HEK293 (cell line): ENCODE measurements around the gene EFCAB8.

Experiments
- CTCF ChIA-PET: fragments of 350-600 bp; formaldehyde crosslinking; extraction: SDS; loops from one replicate; lab custom pipeline; 2021; ENCODE audit warnings: antibody characterized with exemption; lab: Yijun Ruan, JAX
- POLR2A ChIA-PET: fragments of 300-600 bp; formaldehyde crosslinking; extraction: SDS; loops from one replicate; lab custom pipeline; 2020; ENCODE audit warnings: antibody characterized with exemption, inconsistent platforms; lab: Yijun Ruan, JAX
- H3K27ac ChIP-seq: fragments of 200-500 bp; sonication (Bioruptor generic); 2 replicates; pipeline ENCODE4 v1.5.1; 2014; ENCODE audit warnings: low read depth, low read length, control low read depth, inconsistent platforms; ENCODE audit errors: extremely low read depth
- H3K36me3 ChIP-seq, 2 experiments: fragments of 200-500 bp in 1 of 2; sonication (Bioruptor generic) in 1 of 2; 1 replicate in 1 of 2; 2 replicates in 1 of 2; pipeline ENCODE4 v1.5.1; 2014 to 2017; ENCODE audit warnings: inconsistent platforms in 2 of 2, low read length in 2 of 2; ENCODE audit not compliant: control insufficient read depth in 2 of 2, insufficient read depth in 1 of 2
- H3K4me1 ChIP-seq: fragments of 200-500 bp; sonication (Bioruptor generic); 2 replicates; pipeline ENCODE4 v1.5.1; 2014; ENCODE audit warnings: mild to moderate bottlenecking, low read length, inconsistent platforms; ENCODE audit not compliant: control insufficient read depth, insufficient read depth
- H3K4me3 ChIP-seq: 2 replicates; pipeline ENCODE4 v1.5.1; 2011; ENCODE audit warnings: low read depth, mild to moderate bottlenecking, control low read depth, low read length, moderate library complexity
- H3K9me3 ChIP-seq: fragments of 200-500 bp; sonication (Bioruptor generic); 2 replicates; pipeline ENCODE4 v1.5.1; 2014; ENCODE audit warnings: low read depth, low read length, inconsistent platforms; ENCODE audit not compliant: control insufficient read depth, insufficient read depth
- KLF8 ChIP-seq: fragments of 450-650 bp; formaldehyde crosslinking; IDR thresholded peaks from 2 replicates; pipeline ENCODE4 v1.5.1; 2016; ENCODE audit warnings: missing biosample characterization, missing genetic modification characterization
- ZBTB7A ChIP-seq: fragments of 450-650 bp; formaldehyde crosslinking; IDR thresholded peaks from 2 replicates; pipeline ENCODE4 v1.5.1; 2016; ENCODE audit warnings: low read depth, missing biosample characterization, missing genetic modification characterization
- ZFP37 ChIP-seq: fragments of 450-650 bp; formaldehyde crosslinking; IDR thresholded peaks from 2 replicates; pipeline ENCODE4 v1.5.1; 2016; ENCODE audit warnings: missing biosample characterization, missing genetic modification characterization
- ZNF24 ChIP-seq: fragments of 450-650 bp; formaldehyde crosslinking; IDR thresholded peaks from 2 replicates; pipeline ENCODE4 v1.5.1; 2016; ENCODE audit warnings: missing biosample characterization, missing genetic modification characterization
- ZNF48 ChIP-seq: fragments of 450-650 bp; formaldehyde crosslinking; IDR thresholded peaks from 2 replicates; pipeline ENCODE4 v1.5.1; 2016; ENCODE audit warnings: missing biosample characterization, missing genetic modification characterization
- ZNF544 ChIP-seq: fragments of 450-650 bp; formaldehyde crosslinking; IDR thresholded peaks from 2 replicates; pipeline ENCODE4 v1.5.0; 2017; ENCODE audit warnings: missing biosample characterization, missing genetic modification characterization
- ZNF555 ChIP-seq: fragments of 450-650 bp; formaldehyde crosslinking; conservative IDR thresholded peaks from 2 replicates; pipeline ENCODE4 v1.5.1; 2017; ENCODE audit warnings: missing biosample characterization, mild to moderate bottlenecking, missing genetic modification characterization, inconsistent platforms
- ZNF658 ChIP-seq: fragments of 450-650 bp; formaldehyde crosslinking; IDR thresholded peaks from 2 replicates; pipeline ENCODE4; 2016; ENCODE audit warnings: missing biosample characterization, missing genetic modification characterization
- ZNF768 ChIP-seq: fragments of 450-650 bp; formaldehyde crosslinking; IDR thresholded peaks from 2 replicates; pipeline ENCODE4 v1.5.1; 2018; ENCODE audit warnings: missing biosample characterization, mild to moderate bottlenecking, missing genetic modification characterization
- TF ChIP-seq, protein P1 (sequence below): fragments of 450-650 bp; formaldehyde crosslinking; IDR thresholded peaks from 2 replicates; pipeline ENCODE4 v1.5.1; 2016; ENCODE audit warnings: missing biosample characterization, missing genetic modification characterization
- TF ChIP-seq, protein P2 (sequence below): fragments of 450-650 bp; formaldehyde crosslinking; IDR thresholded peaks from 2 replicates; pipeline ENCODE4 v1.5.1; 2016; ENCODE audit warnings: missing biosample characterization, missing genetic modification characterization
- TF ChIP-seq, protein P3 (sequence below): fragments of 450-650 bp; formaldehyde crosslinking; IDR thresholded peaks from 2 replicates; pipeline ENCODE4 v1.5.1; 2016; ENCODE audit warnings: missing biosample characterization, missing genetic modification characterization
- TF ChIP-seq, protein P4 (sequence below): sonication (generic); formaldehyde crosslinking; IDR thresholded peaks from 2 replicates; pipeline ENCODE4 v1.8.1; 2022; ENCODE audit warnings: mild to moderate bottlenecking, moderate library complexity, missing genetic modification reagents

Gene EFCAB8

DNA sequence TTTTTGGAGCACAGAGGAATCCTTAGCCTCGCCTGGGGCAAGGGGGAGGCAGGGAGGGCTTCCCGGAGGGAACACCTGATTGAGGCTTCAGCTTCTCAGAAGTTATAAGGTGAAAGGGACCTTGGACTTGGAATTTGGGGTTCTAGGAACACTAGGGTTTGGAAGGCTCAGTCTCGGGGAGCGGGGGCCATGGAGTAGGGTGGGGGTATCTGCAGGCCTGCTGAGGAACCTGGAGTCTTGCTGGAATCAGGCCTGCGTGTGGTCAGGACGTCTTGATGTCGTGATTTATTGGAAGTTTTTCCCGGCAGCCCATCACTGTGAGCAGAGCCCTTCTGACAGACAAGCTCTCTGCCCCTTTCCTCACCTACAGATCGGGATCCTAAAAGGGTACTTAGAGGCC is 50.7 kb downstream of the EFCAB8 start:
- CTCF ChIA-PET, result no interaction called here
- POLR2A ChIA-PET, result no interaction called here
- H3K36me3 ChIP-seq, result no peaks in the 10 kb centered on the region
- no peaks in the 10 kb centered on the region for H3K9me3 ChIP-seq
- TF ChIP-seq ZBTB7A (tag by site-specific recombination) (no peak), ZNF768 (tag by site-specific recombination) (no peak), KLF8 (no peak), ZNF555 (tag by site-specific recombination) (no peak), ZNF658 (tag by site-specific recombination) (no peak), ZNF48 (tag by site-specific recombination) (no peak), ZNF24 (tag by site-specific recombination) (no peak), ZNF544 (tag by site-specific recombination) (no peak)
- TF ChIP-seq, protein P1, sequence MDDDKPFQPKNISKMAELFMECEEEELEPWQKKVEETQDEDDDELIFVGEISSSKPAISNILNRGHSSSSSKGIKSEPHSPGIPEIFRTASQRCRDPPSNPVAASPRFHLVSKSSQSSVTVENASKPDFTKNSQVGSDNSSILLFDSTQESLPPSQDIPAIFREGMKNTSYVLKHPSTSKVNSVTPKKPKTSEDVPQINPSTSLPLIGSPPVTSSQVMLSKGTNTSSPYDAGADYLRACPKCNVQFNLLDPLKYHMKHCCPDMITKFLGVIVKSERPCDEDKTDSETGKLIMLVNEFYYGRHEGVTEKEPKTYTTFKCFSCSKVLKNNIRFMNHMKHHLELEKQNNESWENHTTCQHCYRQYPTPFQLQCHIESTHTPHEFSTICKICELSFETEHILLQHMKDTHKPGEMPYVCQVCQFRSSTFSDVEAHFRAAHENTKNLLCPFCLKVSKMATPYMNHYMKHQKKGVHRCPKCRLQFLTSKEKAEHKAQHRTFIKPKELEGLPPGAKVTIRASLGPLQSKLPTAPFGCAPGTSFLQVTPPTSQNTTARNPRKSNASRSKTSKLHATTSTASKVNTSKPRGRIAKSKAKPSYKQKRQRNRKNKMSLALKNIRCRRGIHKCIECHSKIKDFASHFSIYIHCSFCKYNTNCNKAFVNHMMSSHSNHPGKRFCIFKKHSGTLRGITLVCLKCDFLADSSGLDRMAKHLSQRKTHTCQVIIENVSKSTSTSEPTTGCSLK, result no peak
- TF ChIP-seq, protein P2, sequence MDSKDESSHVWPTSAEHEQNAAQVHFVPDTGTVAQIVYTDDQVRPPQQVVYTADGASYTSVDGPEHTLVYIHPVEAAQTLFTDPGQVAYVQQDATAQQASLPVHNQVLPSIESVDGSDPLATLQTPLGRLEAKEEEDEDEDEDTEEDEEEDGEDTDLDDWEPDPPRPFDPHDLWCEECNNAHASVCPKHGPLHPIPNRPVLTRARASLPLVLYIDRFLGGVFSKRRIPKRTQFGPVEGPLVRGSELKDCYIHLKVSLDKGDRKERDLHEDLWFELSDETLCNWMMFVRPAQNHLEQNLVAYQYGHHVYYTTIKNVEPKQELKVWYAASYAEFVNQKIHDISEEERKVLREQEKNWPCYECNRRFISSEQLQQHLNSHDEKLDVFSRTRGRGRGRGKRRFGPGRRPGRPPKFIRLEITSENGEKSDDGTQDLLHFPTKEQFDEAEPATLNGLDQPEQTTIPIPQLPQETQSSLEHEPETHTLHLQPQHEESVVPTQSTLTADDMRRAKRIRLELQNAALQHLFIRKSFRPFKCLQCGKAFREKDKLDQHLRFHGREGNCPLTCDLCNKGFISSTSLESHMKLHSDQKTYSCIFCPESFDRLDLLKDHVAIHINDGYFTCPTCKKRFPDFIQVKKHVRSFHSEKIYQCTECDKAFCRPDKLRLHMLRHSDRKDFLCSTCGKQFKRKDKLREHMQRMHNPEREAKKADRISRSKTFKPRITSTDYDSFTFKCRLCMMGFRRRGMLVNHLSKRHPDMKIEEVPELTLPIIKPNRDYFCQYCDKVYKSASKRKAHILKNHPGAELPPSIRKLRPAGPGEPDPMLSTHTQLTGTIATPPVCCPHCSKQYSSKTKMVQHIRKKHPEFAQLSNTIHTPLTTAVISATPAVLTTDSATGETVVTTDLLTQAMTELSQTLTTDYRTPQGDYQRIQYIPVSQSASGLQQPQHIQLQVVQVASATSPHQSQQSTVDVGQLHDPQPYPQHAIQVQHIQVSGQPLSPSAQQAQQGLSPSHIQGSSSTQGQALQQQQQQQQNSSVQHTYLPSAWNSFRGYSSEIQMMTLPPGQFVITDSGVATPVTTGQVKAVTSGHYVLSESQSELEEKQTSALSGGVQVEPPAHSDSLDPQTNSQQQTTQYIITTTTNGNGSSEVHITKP (tag by site-specific recombination), result no peak
- TF ChIP-seq, protein P3, sequence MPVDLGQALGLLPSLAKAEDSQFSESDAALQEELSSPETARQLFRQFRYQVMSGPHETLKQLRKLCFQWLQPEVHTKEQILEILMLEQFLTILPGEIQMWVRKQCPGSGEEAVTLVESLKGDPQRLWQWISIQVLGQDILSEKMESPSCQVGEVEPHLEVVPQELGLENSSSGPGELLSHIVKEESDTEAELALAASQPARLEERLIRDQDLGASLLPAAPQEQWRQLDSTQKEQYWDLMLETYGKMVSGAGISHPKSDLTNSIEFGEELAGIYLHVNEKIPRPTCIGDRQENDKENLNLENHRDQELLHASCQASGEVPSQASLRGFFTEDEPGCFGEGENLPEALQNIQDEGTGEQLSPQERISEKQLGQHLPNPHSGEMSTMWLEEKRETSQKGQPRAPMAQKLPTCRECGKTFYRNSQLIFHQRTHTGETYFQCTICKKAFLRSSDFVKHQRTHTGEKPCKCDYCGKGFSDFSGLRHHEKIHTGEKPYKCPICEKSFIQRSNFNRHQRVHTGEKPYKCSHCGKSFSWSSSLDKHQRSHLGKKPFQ (tag by site-specific recombination), result no peak
- TF ChIP-seq, protein P4, sequence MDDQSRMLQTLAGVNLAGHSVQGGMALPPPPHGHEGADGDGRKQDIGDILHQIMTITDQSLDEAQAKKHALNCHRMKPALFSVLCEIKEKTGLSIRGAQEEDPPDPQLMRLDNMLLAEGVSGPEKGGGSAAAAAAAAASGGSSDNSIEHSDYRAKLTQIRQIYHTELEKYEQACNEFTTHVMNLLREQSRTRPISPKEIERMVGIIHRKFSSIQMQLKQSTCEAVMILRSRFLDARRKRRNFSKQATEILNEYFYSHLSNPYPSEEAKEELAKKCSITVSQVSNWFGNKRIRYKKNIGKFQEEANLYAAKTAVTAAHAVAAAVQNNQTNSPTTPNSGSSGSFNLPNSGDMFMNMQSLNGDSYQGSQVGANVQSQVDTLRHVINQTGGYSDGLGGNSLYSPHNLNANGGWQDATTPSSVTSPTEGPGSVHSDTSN, result no peak
- H3K4me3 ChIP-seq, result no peak overlapping the region
- no peaks in the 10 kb centered on the region for H3K4me1 ChIP-seq
- H3K27ac ChIP-seq, result no peak overlapping the region

DNA sequence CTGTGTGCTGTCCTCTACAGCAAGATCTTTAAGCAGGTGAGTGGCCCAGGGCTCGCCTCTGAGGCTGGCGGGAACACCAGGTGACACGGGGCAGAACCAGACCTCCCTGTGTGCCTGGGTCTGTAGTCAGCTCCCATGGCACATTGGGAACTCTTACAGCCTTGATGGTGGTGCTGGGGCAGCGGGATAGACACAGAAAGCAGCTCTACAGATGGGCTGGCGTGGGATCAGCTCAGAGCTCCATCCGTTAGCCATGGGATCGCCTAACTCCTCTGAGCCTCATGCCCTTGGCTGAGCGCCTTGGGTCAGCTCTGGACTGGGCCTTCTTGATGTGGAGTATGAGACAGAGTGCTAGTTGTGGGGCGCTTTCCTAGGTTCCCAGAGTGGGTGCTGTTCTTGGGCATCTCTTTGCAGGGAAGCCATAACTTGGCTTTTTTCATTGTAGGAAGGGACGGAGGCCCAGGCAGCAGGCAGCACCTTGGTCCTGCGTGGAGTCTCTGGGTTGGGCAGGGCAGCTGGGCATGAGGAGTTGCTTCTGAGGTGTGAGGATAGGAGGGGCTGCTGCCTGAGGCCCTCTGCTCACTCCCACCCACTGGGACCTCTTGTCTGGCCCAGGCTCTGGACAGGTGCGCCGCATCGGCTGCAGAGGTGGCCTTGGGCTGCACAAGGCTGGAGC is 51.3 kb downstream of the EFCAB8 start:
- no peak for TF ChIP-seq ZFP37 (tag by site-specific recombination)
- Histone ChIP-seq H3K9me3 (no peaks in the 10 kb centered on the region), H3K4me3 (no peak overlapping the region), H3K36me3 (no peaks in the 10 kb centered on the region), H3K4me1 (no peaks in the 10 kb centered on the region), H3K27ac (no peak overlapping the region)
- CTCF ChIA-PET, result no interaction called here
- POLR2A ChIA-PET, result no interaction called here
